GM12872 (cell line): ENCODE results near the gene VGLL3.

Experiments
- CTCF ChIP-seq: IDR thresholded peaks from 3 replicates; pipeline ENCODE4 v1.5.1; 2011; ENCODE audit warnings: low read depth, mild to moderate bottlenecking, low read length, moderate library complexity; ENCODE audit not compliant: insufficient read depth

Gene VGLL3

GRCh38 chr3:86948822-86949221 lies 42.1 kb downstream of the VGLL3 start:
- no peak for TF ChIP-seq CTCF

DNA sequence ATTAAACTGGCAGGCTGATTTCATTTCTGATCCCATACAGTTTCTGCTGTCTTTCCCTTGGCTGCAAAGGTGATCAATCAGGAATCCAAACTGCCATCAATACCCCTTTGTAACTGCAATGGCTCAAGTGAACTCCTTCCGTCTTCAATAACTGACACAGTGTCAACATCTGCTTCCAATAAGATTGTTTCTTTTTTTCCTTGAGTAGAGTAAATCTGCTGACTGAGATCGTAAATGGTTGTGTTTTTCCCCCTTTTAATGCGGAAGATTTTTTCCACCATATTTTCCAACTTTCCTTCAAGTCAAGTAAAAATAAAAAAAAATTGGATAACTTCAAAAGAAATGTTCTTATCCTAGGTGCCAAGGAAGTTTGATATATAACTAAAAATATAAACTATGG lies 48.7 kb downstream of the VGLL3 start:
- no peak for TF ChIP-seq CTCF

DNA sequence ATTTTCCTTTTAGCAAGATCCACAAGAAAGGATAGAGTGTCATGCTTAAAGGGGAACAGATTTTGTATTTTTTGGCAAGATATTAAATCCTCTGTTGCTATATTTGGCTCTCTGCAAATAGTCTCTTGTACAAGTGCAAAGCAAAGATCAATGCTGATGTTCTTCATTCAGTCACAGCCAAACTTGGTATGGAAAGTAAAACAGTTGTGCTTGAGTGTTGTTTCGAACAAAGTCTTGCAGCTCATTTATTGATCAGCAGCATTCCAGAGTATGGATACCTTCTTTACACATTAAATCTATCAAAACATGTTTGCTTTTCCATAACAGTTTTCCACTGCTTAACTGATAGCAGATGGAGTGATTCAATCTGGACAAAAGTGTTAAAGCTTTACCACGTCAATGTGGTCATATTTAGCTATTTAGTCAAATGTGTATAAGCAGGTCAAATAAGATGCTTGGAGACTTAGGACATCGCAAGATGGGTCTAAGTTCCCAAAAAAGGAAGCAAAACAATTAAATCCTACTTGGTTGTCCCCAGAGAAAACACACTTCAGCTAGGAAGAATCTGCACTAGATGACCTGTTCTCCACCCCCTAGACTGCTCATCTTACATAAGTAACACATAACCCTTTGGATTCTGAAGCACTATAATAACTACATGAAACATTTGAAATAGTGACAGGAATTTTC lies 52.4 kb downstream of the VGLL3 start:
- no peak for TF ChIP-seq CTCF

DNA sequence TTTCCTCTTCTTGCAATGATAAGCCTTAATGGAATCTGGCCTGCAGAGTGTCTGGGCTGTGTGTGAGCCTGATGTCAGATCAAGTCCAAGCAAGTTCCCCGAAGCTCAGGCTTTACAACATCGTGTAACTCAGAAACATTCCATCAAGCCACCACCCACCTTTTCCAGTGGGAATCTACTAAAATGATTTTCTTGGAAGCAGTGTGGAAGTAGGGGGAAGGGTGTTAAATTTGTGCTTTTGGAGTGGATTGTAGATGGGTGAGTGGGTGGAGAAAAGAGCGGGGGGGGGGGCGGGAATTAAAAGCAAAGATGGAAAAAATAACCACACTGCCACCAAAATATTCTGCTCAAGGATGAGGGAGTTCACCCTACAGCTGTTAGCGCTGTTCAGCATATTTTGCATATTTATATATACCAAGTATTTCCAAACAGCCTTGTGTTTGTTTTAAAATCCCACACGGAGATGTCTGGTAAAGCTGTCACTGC lies 53.6 kb downstream of the VGLL3 start:
- no peak for TF ChIP-seq CTCF

DNA sequence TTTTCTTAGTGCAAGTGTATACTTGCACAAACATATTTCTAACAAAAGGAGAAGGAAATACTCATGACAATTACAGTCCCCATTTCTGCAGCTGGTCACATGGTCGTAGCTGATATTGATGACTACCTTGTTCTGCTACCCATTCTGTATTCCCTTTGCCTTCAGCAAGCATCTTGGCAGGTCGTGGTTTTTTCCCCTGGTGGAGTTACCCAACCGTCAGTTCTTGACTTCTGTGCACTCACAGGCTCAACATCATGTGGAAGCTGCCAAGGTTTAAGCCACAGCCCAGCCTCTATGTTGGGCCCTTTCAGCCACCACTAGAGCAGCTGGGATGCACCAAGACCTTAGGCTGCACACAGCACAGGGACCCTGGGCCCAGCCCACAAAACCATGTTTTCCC lies 56.1 kb downstream of the VGLL3 start:
- TF ChIP-seq CTCF = no peak

- no peak for TF ChIP-seq CTCF
Measured at GRCh38 chr3:86930831-86931230, 60.1 kb downstream of the VGLL3 start.

DNA sequence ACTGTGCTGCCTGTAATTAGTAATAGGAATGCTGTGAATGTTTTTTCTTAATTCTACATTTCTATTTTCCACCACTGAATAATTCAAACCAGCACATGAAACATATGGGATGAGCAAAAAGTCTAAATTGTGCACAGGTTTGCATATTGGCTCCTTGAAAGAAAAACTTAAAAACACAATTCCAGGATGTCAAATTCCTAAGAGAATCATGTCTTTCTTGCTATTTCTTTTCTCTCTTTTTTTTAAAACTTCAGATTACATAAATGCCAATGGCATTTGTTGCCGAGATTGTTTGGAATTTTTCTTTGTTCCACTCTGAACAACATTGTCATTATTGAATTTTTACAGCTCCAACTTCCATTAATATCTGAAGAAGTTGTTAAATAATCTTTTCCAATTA lies 60.8 kb downstream of the VGLL3 start:
- TF ChIP-seq CTCF = no peak
